ENCODE results near the gene CSNK1G3.

CSNK1G3 gene

GRCh38 chr5:123645024-123645603 is 133.1 kb downstream of the CSNK1G3 start:
- DNase-seq (ENCODE audit: low read depth in 2 of 2) = no peak

- DNase-seq (ENCODE audit: low read depth in 2 of 2) = no peak
Measured at GRCh38 chr5:123647066-123647465, 135.1 kb downstream of the CSNK1G3 start.

GRCh38 chr5:123651234-123651633 is 139.3 kb downstream of the CSNK1G3 start:
- no peak for DNase-seq (ENCODE audit: low read depth in 2 of 2)

GRCh38 chr5:123659011-123659410 is 147.0 kb downstream of the CSNK1G3 start:
- DNase-seq (ENCODE audit: low read depth in 2 of 2) = no peak

- DNase-seq (ENCODE audit: low read depth in 2 of 2) = no peak
Measured at GRCh38 chr5:123659495-123659894, 147.5 kb downstream of the CSNK1G3 start.

- DNase-seq (ENCODE audit: low read depth in 2 of 2) = no peak
Measured at GRCh38 chr5:123664961-123665360, 153.0 kb downstream of the CSNK1G3 start.

GRCh38 chr5:123665822-123666371 is 153.9 kb downstream of the CSNK1G3 start:
- no peak for DNase-seq (ENCODE audit: low read depth in 2 of 2)
